ENCODE measurements around the gene RGS10. TPM values are rescaled to one million over a fixed set of nuclear protein-coding genes. Genes with fewer than 3 reads are reported as not detected.

Gene RGS10
- total RNA-seq, 1 experiment from 2014 or later: 10.6 TPM

- Histone ChIP-seq H2BK120ac (ENCODE audit: low read depth, low read length, poor library complexity, severe bottlenecking) (no peak overlapping the region), H2BK12ac (ENCODE audit: insufficient read length, low read depth, low read length) (no peak overlapping the region), H3K18ac (ENCODE audit: insufficient read length, low read depth, low read length) (no peak overlapping the region), H3K79me2 (ENCODE audit: insufficient read depth, low read length) (no peaks in the 10 kb centered on the region), H2BK20ac (ENCODE audit: low read depth, low read length, poor library complexity, severe bottlenecking) (no peak overlapping the region), H4K91ac (ENCODE audit: insufficient read length, low read depth, low read length) (no peak overlapping the region), H2BK5ac (ENCODE audit: insufficient read length, low read length) (no peak overlapping the region), H3K4me2 (ENCODE audit: insufficient read depth, insufficient read length, low read length) (no peak overlapping the region), H3T11ph (ENCODE audit: low read length) (no peak overlapping the region), H3K27ac (ENCODE audit: insufficient read length, low read depth, low read length) (no peak overlapping the region), H3K4me1 (ENCODE audit: insufficient read depth, low read length) (peaks cover 3% of the 10 kb centered on the region; the same call in 1 of the 2 replicates), H3K23me2 (ENCODE audit: insufficient read length, low read depth, low read length, poor library complexity, severe bottlenecking) (no peaks in the 10 kb centered on the region), H3K27me3 (ENCODE audit: insufficient read depth, low read length) (no peaks in the 10 kb centered on the region), H4K20me1 (ENCODE audit: control insufficient read depth, insufficient read depth, insufficient read length) (no peaks in the 10 kb centered on the region), H3K9ac (ENCODE audit: extremely low read depth, insufficient read length, low read length) (no peak overlapping the region), H3K14ac (ENCODE audit: insufficient read depth, low read length) (no peak overlapping the region; the same call in 1 of the 2 replicates), H2AK5ac (ENCODE audit: insufficient read length, low read length) (no peak overlapping the region), H4K5ac (ENCODE audit: insufficient read length, low read depth, low read length) (no peak overlapping the region), H4K8ac (replicated peaks; ENCODE audit: insufficient read length, low read depth, low read length) (no peak overlapping the region), H3K79me1 (ENCODE audit: insufficient read depth, low read depth, low read length, poor library complexity, severe bottlenecking) (no peaks in the 10 kb centered on the region), H3K4ac (ENCODE audit: low read depth, low read length) (no peak overlapping the region), H3K23ac (ENCODE audit: insufficient read length, low read depth, low read length) (no peak overlapping the region), H2AFZ (ENCODE audit: low read length) (no peak overlapping the region), H3K56ac (ENCODE audit: insufficient read length, low read depth, low read length) (no peak overlapping the region), H2BK15ac (ENCODE audit: low read depth, low read length) (no peak overlapping the region), H3K9me3 (ENCODE audit: control insufficient read depth, low read depth, low read length) (no peaks in the 10 kb centered on the region)
- Mint-ChIP-seq H3K36me3 (ENCODE audit: insufficient read depth in 1 of 3, low read depth in 3 of 3) (no peaks in the 10 kb centered on the region; a peak in 1 of 7 replicates), H3K9me3 (no peaks in the 10 kb centered on the region), H3K4me3 (no peak overlapping the region), H3K27ac (peak overlapping the region in 2 of 3 experiments; percentile 8 to 68; a peak in 1 of 7 replicates), H3K4me1 (peaks cover 26 to 28% of the 10 kb centered on the region in 2 experiments), H3K27me3 (ENCODE audit: low read depth) (no peaks in the 10 kb centered on the region)
- no peak for TF ChIP-seq CTCF (conservative IDR thresholded peaks at IDR 0.05)
- no peak for DNase-seq
- no CpG with 5 or more reads among the region's 21 CpGs for WGBS (ENCODE audit: extremely low coverage, insufficient read length, low lambda C conversion rate)
Measured at GRCh38 chr10:119517235-119518141, 25.0 kb downstream of the RGS10 start.
